Esophagus muscularis mucosa (tissue), 4 donors: ENCODE results near the gene NTN1. TPM values are rescaled to one million over a fixed set of nuclear protein-coding genes. Genes with fewer than 3 reads are reported as not detected.

Source experiments
- DNase-seq: peaks from one replicate; pipeline ENCODE4 v3.0.0-alpha.2; 2017; ENCODE audit errors: extremely low spot score
- H3K27ac ChIP-seq, 4 donors: fragments of 200-600 bp; sonication (generic); replicated peaks in 1 of 4; 1 replicate in 3 of 4; 2 replicates in 1 of 4; pipeline ENCODE4 v1.5.1; 2016 to 2019; ENCODE audit warnings: mild to moderate bottlenecking in 1 of 4
- H3K27me3 ChIP-seq, 4 donors: fragments of 200-600 bp; sonication (generic); one replicate each; pipeline versions ENCODE4 v1.5.1 to v1.6.0; 2016 to 2019
- H3K36me3 ChIP-seq, 4 donors: fragments of 200-600 bp; sonication (generic); one replicate each; pipeline ENCODE4 v1.5.1; 2016 to 2019
- H3K4me1 ChIP-seq, 4 donors: fragments of 200-600 bp; sonication (generic); one replicate each; pipeline ENCODE4 v1.5.1; 2016 to 2019
- H3K4me3 ChIP-seq, 4 donors: fragments of 200-600 bp; sonication (generic); 1 replicate in 2 of 4; 2 replicates in 2 of 4; pipeline ENCODE4 v1.5.1; 2016 to 2019; ENCODE audit warnings: mild to moderate bottlenecking in 4 of 4, moderate library complexity in 1 of 4
- H3K9me3 ChIP-seq, 4 donors: fragments of 200-600 bp; sonication (generic); 1 replicate in 3 of 4; 2 replicates in 1 of 4; pipeline ENCODE4 v1.5.1; 2016 to 2019
- EP300 ChIP-seq: sonication (generic); formaldehyde crosslinking; IDR thresholded peaks from one replicate; pipeline ENCODE4 v1.6.1; 2017; ENCODE audit warnings: antibody characterized with exemption
- POLR2A ChIP-seq: fragments of 450-650 bp; IDR thresholded peaks from one replicate; pipeline ENCODE4 v1.6.1; 2017; ENCODE audit warnings: antibody characterized with exemption, moderate library complexity, mild to moderate bottlenecking, low read depth
- POLR2AphosphoS5 ChIP-seq, 2 donors: sonication (generic); formaldehyde crosslinking; IDR thresholded peaks; one replicate each; pipeline ENCODE4 v1.6.1; 2017; ENCODE audit warnings: antibody characterized with exemption in 2 of 2
- WGBS: methylation state at CpG from one replicate; pipeline ENCODE4 v1.1.5; 2018; 5-methylcytosine and 5-hydroxymethylcytosine counted together
- intact Hi-C: fragments of 100-400 bp; cut with DNase I; formaldehyde crosslinking; loops from one replicate; pipeline ENCODE4 v1.15.1; 2023
- total RNA-seq, 4 donors: library from RNA; depleted of rRNA; stranded (reverse); fragments of >200 nt; gene quantifications; one replicate each; pipeline versions ENCODE4 v1.1.0 to v1.2.1, GENCODE V29; 2016
- TF ChIP-seq, protein P1 (sequence below), 3 experiments: fragments of 200-600 bp in 2 of 3; fragments of 450-650 bp in 1 of 3; sonication (generic) in 2 of 3; IDR thresholded peaks; one replicate each; pipeline ENCODE4 v1.5.1; 2017 to 2019; ENCODE audit warnings: antibody characterized with exemption in 3 of 3, mild to moderate bottlenecking in 2 of 3, moderate library complexity in 1 of 3

NTN1 gene
- total RNA-seq, 4 donors from 2014 or later, result 69.3 to 179 (median 117) TPM

DNA sequence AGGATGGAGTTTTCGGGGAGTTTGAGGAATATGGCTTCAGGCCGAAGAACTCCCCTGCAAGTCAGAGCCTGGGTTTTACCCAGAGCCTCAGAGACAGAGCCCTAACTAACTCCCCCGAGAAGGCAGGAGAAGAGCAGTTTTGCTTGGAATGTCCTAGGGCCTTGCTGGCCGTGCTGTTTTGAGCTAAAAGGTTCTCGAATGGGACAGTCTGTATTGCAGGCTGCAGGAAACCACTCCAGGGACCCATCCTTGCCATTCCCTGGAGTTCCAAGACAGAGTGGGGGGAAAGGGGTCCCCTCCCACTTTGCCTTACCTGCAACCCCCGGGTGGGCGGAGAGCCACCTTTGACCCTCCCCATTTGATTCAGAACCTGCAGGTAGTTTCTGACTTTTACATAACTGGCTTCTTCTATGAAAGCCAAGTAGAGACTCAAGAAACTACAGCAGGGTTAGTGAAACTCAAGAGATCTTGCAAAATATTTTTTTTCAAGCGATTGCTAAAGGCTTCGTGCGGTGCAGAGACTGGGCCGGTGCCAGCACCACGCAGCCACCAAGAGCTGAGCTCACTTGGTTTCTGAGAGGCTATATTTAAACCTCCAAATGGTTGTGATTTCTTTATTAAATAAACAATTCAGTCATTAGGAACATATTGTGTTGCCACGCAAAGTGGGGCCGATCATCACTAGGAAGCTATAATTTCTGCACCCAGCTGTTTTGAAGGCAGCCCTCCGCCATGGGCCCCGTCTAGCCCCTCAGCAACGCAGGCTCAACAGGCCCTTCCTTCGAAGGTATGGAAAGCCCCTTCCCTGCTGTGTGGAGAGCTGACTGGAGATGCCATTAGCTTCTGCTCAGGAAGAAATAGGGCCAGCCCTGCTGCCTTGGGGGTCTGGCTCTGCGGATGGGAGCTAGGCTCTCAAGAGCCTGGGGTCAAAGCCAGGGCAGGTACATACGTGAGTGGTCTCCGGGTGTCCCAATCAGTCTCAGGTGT lies 223.0 kb downstream of the NTN1 start:
- DNase-seq, result no peak
- intact Hi-C loops, result no loop called here
- Histone ChIP-seq H3K9me3 (no peaks in the 10 kb centered on the region), H3K27ac (peak overlapping the region; percentile 97 to 99 (median 99)), H3K4me1 (peaks cover 39 to 98% (median 82%) of the 10 kb centered on the region in 4 donors), H3K36me3 (peaks cover 0 to 9% (median 8%) of the 10 kb centered on the region in 4 donors), H3K4me3 (peak overlapping the region in 1 of 4 donors; percentile 16), H3K27me3 (no peaks in the 10 kb centered on the region)
- TF ChIP-seq POLR2AphosphoS5 (IDR thresholded peaks at IDR 0.05) (peak; percentile 50 to 71), POLR2A (no peak), EP300 (peak; percentile 19)
- WGBS, result 50% methylated on average over 19 of the region's 21 CpGs

DNA sequence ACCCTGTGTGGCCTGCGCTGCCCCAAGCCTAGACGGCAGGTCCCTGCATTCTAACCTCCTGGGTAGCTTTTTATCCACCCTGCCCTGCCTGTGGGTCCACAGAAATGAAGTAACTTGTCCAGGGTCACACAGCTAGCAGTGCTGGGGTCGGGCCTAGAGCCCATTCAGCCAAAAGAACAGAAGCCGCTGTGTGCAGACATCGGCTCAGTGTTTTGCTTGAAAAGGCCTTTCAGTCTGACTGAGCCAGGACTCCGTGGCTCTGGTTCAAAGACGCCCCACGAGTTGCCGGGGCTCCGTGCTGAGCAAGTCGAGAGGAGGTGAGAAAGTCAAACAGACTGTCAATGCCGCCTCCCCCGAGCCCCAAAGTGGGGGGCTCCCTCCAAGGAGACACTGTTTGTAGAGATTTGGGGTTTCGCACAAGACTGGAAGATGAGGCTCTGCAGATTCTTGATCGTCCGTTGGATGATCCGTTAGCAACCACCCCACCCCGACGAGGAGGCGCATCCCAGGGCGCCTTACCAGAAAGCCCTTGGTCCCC lies 226.2 kb downstream of the NTN1 start:
- DNase-seq, result no peak
- 90% methylated on average over 13 of the region's 21 CpGs for WGBS
- Histone ChIP-seq H3K4me3 (no peak overlapping the region), H3K4me1 (peaks cover 14 to 71% (median 54%) of the 10 kb centered on the region in 4 donors), H3K36me3 (peaks cover 0 to 15% (median 10%) of the 10 kb centered on the region in 4 donors), H3K27ac (peak overlapping the region; percentile 97 to 99 (median 99)), H3K27me3 (no peaks in the 10 kb centered on the region), H3K9me3 (no peaks in the 10 kb centered on the region)
- intact Hi-C loops, result no loop called here
- no peak for TF ChIP-seq POLR2A
- TF ChIP-seq EP300, result no peak
- TF ChIP-seq POLR2AphosphoS5 (IDR thresholded peaks at IDR 0.05), result no peak
- TF ChIP-seq, protein P1, sequence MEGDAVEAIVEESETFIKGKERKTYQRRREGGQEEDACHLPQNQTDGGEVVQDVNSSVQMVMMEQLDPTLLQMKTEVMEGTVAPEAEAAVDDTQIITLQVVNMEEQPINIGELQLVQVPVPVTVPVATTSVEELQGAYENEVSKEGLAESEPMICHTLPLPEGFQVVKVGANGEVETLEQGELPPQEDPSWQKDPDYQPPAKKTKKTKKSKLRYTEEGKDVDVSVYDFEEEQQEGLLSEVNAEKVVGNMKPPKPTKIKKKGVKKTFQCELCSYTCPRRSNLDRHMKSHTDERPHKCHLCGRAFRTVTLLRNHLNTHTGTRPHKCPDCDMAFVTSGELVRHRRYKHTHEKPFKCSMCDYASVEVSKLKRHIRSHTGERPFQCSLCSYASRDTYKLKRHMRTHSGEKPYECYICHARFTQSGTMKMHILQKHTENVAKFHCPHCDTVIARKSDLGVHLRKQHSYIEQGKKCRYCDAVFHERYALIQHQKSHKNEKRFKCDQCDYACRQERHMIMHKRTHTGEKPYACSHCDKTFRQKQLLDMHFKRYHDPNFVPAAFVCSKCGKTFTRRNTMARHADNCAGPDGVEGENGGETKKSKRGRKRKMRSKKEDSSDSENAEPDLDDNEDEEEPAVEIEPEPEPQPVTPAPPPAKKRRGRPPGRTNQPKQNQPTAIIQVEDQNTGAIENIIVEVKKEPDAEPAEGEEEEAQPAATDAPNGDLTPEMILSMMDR (IDR thresholded peaks at IDR 0.05), result no peak

DNA sequence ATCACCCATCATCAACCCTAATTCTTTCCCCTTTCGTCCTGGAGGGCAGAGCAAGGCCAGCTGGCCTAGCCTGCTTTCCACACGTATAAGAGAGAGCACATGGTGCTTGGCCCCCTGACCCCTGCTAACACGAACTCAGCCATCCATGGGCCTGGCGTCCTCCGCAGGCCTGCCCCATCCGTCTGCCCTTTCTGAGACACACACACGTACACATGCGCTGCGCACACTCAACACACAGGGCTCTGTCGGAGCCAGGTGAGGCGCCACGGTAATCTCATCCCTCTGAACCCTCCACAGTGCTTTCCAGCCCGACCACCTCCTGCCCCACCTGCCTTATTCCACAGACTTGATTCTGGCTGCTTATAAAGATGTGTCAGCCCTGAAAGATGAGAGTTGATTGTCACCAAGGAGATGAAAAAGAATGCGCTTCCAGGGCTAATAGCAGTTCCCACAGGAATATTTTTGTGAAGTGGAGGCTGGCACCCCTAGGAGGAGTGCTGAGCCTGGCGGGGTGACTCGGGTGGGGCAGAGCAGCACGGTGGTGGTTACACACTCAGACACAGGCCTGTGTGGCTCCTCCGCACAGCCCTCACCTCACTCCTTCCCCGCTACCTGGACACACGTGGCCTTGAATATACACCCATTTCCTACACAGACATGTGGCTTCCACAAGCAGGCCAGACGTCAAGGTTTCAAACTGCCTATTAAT lies 228.1 kb downstream of the NTN1 start:
- TF ChIP-seq POLR2AphosphoS5 (IDR thresholded peaks at IDR 0.05) (no peak), POLR2A (no peak), EP300 (no peak)
- TF ChIP-seq, protein P1 (IDR thresholded peaks at IDR 0.05), result no peak

DNA sequence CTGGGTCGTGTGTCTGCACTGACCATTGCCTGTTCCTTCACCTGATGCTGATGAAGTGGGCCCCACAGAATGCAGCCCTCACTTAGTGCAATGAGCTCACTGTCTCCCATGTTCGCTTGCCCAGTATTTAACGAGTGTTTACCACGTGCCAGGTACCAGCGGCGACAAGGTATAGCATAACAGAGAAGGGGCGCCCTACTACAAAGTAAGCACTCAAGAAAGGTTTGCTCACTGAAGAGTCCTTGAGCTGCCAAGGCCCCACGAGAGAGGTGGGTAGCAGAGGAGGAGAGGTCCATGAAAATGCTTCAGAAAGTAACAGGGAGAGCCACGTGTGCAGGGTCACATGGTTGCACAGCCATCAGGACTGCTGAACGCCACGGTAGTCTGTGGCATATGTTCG lies 230.0 kb downstream of the NTN1 start:
- 91% methylated on average over 12 of the region's 12 CpGs for WGBS
- no peak for TF ChIP-seq POLR2AphosphoS5 (IDR thresholded peaks at IDR 0.05)
- TF ChIP-seq, protein P1 (IDR thresholded peaks at IDR 0.05), result no peak
- no peak for TF ChIP-seq POLR2A
- TF ChIP-seq EP300, result no peak
- intact Hi-C loops, result no loop called here
- Histone ChIP-seq H3K27me3 (no peaks in the 10 kb centered on the region), H3K4me1 (peaks cover 0 to 41% (median 22%) of the 10 kb centered on the region in 4 donors), H3K9me3 (no peaks in the 10 kb centered on the region), H3K36me3 (peaks cover 0 to 15% (median 10%) of the 10 kb centered on the region in 4 donors), H3K27ac (no peak overlapping the region), H3K4me3 (no peak overlapping the region)
- DNase-seq, result no peak

More for the DNA sequence above, 228.1 kb downstream of the NTN1 start:
- no peak for DNase-seq
- Histone ChIP-seq H3K36me3 (peaks cover 0 to 15% (median 10%) of the 10 kb centered on the region in 4 donors), H3K27ac (peak overlapping the region; percentile 34 to 99 (median 99)), H3K4me3 (no peak overlapping the region), H3K9me3 (no peaks in the 10 kb centered on the region), H3K27me3 (no peaks in the 10 kb centered on the region), H3K4me1 (peaks cover 7 to 52% (median 34%) of the 10 kb centered on the region in 4 donors)
- intact Hi-C loops, result no loop called here
- 90% methylated on average over 21 of the region's 21 CpGs for WGBS
